Measurements from ENCODE around the gene PRKD2. TPM values are rescaled to one million over a fixed set of nuclear protein-coding genes. Genes with fewer than 3 reads are reported as not detected.

The PRKD2 gene
- total RNA-seq, 1 donor from 2014 or later, result 56.8 TPM

DNA sequence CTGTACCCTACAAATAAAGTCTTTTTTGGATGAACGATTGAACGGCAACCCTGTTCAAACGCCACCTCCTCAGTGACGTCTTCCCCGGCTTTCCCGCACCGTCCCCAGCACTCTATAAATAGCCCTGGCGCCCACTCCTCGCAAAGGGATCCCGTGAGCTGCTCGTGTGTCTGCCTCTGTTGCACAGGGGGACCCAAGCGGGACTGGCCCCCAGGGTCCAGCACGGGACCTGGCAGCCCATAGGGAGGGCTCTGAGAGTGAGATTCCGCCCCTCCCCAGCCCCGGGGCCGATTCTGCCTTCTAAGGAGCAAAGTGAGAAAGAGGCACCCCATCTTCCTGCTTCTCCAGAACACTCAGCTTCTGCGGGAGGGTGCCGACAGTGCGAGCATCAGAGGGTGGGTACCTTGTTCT, 20.9 kb upstream of the PRKD2 start:
- no peak overlapping the region for H3K27ac Mint-ChIP-seq

GRCh38 chr19:46737298-46737654, 20.4 kb upstream of the PRKD2 start:
- DNase-seq (ENCODE audit: extremely low spot score, unreplicated experiment), result no peak
- H3K4me3 Mint-ChIP-seq, result no peak overlapping the region
- H3K4me1 Mint-ChIP-seq (ENCODE audit: unreplicated experiment), result peaks cover 23% of the 10 kb centered on the region
- no peaks in the 10 kb centered on the region for H3K9me3 Mint-ChIP-seq
- TF ChIP-seq, protein P1, sequence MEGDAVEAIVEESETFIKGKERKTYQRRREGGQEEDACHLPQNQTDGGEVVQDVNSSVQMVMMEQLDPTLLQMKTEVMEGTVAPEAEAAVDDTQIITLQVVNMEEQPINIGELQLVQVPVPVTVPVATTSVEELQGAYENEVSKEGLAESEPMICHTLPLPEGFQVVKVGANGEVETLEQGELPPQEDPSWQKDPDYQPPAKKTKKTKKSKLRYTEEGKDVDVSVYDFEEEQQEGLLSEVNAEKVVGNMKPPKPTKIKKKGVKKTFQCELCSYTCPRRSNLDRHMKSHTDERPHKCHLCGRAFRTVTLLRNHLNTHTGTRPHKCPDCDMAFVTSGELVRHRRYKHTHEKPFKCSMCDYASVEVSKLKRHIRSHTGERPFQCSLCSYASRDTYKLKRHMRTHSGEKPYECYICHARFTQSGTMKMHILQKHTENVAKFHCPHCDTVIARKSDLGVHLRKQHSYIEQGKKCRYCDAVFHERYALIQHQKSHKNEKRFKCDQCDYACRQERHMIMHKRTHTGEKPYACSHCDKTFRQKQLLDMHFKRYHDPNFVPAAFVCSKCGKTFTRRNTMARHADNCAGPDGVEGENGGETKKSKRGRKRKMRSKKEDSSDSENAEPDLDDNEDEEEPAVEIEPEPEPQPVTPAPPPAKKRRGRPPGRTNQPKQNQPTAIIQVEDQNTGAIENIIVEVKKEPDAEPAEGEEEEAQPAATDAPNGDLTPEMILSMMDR (conservative IDR thresholded peaks at IDR 0.05), result no peak
- no peaks in the 10 kb centered on the region for H3K27me3 Mint-ChIP-seq
- H3K36me3 Mint-ChIP-seq, result peaks cover 3% of the 10 kb centered on the region
- no peak overlapping the region for H3K27ac Mint-ChIP-seq

More for the DNA sequence above, 20.9 kb upstream of the PRKD2 start:
- Mint-ChIP-seq H3K4me3 (no peak overlapping the region), H3K36me3 (peaks cover 3% of the 10 kb centered on the region), H3K9me3 (no peaks in the 10 kb centered on the region), H3K27me3 (no peaks in the 10 kb centered on the region), H3K4me1 (ENCODE audit: unreplicated experiment) (peaks cover 25% of the 10 kb centered on the region)
- TF ChIP-seq, protein P1 (conservative IDR thresholded peaks at IDR 0.05), result no peak
- DNase-seq (ENCODE audit: extremely low spot score, unreplicated experiment), result no peak

GRCh38 chr19:46736531-46737297, 19.8 kb upstream of the PRKD2 start:
- no peak overlapping the region for H3K4me3 Mint-ChIP-seq
- TF ChIP-seq, protein P1 (conservative IDR thresholded peaks at IDR 0.05), result no peak
- no peak overlapping the region for H3K27ac Mint-ChIP-seq
- DNase-seq (ENCODE audit: extremely low spot score, unreplicated experiment), result no peak
- no peaks in the 10 kb centered on the region for H3K9me3 Mint-ChIP-seq
- peaks cover 3% of the 10 kb centered on the region for H3K36me3 Mint-ChIP-seq
- no peaks in the 10 kb centered on the region for H3K27me3 Mint-ChIP-seq
- peaks cover 23% of the 10 kb centered on the region for H3K4me1 Mint-ChIP-seq (ENCODE audit: unreplicated experiment)

- no peak overlapping the region for H3K27ac Mint-ChIP-seq
- peaks cover 11% of the 10 kb centered on the region for H3K36me3 Mint-ChIP-seq
These were observed 16.9 kb upstream of the PRKD2 start for GRCh38 chr19:46733690-46734292.

DNA sequence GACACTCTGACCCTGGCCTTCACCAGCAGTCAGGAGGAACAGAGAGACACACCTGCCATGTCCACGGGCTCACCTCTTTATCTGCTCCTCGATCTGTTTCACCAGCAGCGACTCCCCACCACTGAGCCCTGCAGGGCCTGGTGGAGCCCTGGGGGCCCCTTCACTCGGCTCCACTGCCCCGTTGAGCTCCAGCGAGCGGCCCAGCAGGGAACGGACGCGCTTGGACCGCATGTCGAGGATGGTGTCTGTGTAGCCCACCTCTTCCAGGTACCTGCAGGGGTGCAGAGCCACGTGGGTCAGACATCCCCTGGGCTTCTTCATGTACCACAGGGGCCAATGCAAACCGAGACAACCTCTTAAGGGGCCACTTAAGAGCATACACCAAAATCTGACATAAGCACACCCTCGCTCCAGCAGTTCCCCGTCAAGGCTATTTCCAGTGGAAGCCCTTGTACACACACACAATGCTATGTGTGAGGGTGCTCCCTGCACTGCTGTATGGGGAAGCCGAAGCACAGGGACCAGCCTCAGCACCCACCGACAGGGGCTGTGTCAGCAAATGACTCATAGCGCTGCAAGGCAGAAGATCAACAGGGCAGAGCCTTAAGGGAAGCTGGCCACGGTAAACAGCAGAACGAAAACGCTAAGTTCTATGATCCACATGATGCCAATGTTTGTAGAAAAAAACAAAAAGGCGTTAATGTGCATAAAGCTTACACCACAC, 16.2 kb upstream of the PRKD2 start:
- peaks cover 11% of the 10 kb centered on the region for H3K36me3 Mint-ChIP-seq

More at GRCh38 chr19:46733690-46734292, 16.9 kb upstream of the PRKD2 start:
- Mint-ChIP-seq H3K9me3 (no peaks in the 10 kb centered on the region), H3K27me3 (no peaks in the 10 kb centered on the region), H3K4me1 (ENCODE audit: unreplicated experiment) (peaks cover 22% of the 10 kb centered on the region), H3K4me3 (no peak overlapping the region)
- TF ChIP-seq, protein P1 (conservative IDR thresholded peaks at IDR 0.05), result no peak
- DNase-seq (ENCODE audit: extremely low spot score, unreplicated experiment), result no peak

More for the DNA sequence above, 16.2 kb upstream of the PRKD2 start:
- H3K9me3 Mint-ChIP-seq, result no peaks in the 10 kb centered on the region
- no peak for DNase-seq (ENCODE audit: extremely low spot score, unreplicated experiment)
- no peak overlapping the region for H3K4me3 Mint-ChIP-seq
- H3K27me3 Mint-ChIP-seq, result no peaks in the 10 kb centered on the region
- H3K4me1 Mint-ChIP-seq (ENCODE audit: unreplicated experiment), result peaks cover 26% of the 10 kb centered on the region
- TF ChIP-seq, protein P1 (conservative IDR thresholded peaks at IDR 0.05), result no peak
- peak overlapping the region; percentile 39 for H3K27ac Mint-ChIP-seq

Data from type B pancreatic cell (in vitro differentiated cells).